ENCODE data around the gene GEMIN5. TPM values are rescaled to one million over a fixed set of nuclear protein-coding genes. Genes with fewer than 3 reads are reported as not detected.
"Not testable (repeated sequence)": the region's sequence is repeated elsewhere in the genome, so short reads cannot be mapped to it uniquely, and the experiment has no call there.

GEMIN5 gene
- polyA plus RNA-seq, 3 donors = 2.0 to 3.8 (median 2.2) TPM

DNA sequence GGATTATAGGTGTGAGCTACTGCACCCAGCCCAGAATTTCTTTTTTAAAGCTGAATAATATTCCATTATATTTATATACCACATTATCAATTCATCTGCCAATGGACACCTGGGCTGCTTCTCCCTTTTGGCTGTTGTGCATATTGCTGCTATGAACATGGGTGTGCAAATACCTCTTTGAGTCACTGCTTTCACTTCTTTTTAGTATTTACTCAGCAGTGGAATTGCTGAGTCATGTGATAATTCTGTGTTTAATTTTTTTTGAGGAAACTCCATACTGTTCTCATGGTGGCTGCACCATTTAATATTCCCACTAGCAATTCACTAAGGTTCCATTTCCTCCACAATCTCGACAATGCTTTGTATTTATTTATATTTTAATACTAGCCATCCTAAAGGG, 39.4 kb upstream of the GEMIN5 start:
- no peak overlapping the region for H3K4me3 ChIP-seq (replicated peaks in 1 of 3; ENCODE audit: low read depth in 2 of 3, low read length in 3 of 3)
- H4K20me1 ChIP-seq (ENCODE audit: insufficient read depth, low read length) = no peaks in the 10 kb centered on the region
- peaks cover 7% of the 10 kb centered on the region for H3K4me1 Mint-ChIP-seq
- intact Hi-C loops (cut with micrococcal nuclease) = no loop called here
- H3K9me3 ChIP-seq (replicated peaks in 1 of 2; ENCODE audit: control insufficient read depth in 1 of 2, insufficient read depth in 1 of 2, low read length in 2 of 2) = peaks cover 0 to 5% of the 10 kb centered on the region in 2 donors
- H3K79me2 ChIP-seq (ENCODE audit: insufficient read depth, low read length) = no peaks in the 10 kb centered on the region
- H3K36me3 Mint-ChIP-seq = peaks cover 3 to 5% of the 10 kb centered on the region in 2 donors
- no peak overlapping the region for H3K4me2 ChIP-seq (replicated peaks; ENCODE audit: extremely low read depth, low read length, poor library complexity, severe bottlenecking)
- peaks cover 0 to 3% of the 10 kb centered on the region in 2 donors for H3K4me1 ChIP-seq (ENCODE audit: control insufficient read depth in 1 of 2, insufficient read depth in 2 of 2, low read length in 2 of 2)
- H3K27ac ChIP-seq (ENCODE audit: low read depth in 1 of 2, low read length in 2 of 2) = no peak overlapping the region
- H3K9ac ChIP-seq (ENCODE audit: insufficient read depth, low read length, poor library complexity, severe bottlenecking) = no peak overlapping the region
- no peaks in the 10 kb centered on the region for H3K36me3 ChIP-seq (replicated peaks in 1 of 2; ENCODE audit: control insufficient read depth in 1 of 2, insufficient read depth in 2 of 2, low read length in 2 of 2)
- H3K9me3 Mint-ChIP-seq = peaks cover 4 to 9% (median 5%) of the 10 kb centered on the region in 7 donors
- no peak overlapping the region for H2AFZ ChIP-seq (ENCODE audit: insufficient read depth, low read depth, low read length, poor library complexity, severe bottlenecking)
- no peaks in the 10 kb centered on the region for H3K27me3 Mint-ChIP-seq (ENCODE audit: low read depth in 3 of 3)
- TF ChIP-seq, protein P1, sequence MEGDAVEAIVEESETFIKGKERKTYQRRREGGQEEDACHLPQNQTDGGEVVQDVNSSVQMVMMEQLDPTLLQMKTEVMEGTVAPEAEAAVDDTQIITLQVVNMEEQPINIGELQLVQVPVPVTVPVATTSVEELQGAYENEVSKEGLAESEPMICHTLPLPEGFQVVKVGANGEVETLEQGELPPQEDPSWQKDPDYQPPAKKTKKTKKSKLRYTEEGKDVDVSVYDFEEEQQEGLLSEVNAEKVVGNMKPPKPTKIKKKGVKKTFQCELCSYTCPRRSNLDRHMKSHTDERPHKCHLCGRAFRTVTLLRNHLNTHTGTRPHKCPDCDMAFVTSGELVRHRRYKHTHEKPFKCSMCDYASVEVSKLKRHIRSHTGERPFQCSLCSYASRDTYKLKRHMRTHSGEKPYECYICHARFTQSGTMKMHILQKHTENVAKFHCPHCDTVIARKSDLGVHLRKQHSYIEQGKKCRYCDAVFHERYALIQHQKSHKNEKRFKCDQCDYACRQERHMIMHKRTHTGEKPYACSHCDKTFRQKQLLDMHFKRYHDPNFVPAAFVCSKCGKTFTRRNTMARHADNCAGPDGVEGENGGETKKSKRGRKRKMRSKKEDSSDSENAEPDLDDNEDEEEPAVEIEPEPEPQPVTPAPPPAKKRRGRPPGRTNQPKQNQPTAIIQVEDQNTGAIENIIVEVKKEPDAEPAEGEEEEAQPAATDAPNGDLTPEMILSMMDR (IDR thresholded peaks at IDR 0.05) = no peak
- H3K27me3 ChIP-seq (ENCODE audit: control insufficient read depth in 2 of 2, insufficient read depth in 2 of 2, low read length in 2 of 2) = no peaks in the 10 kb centered on the region
- no peak overlapping the region for H3K27ac Mint-ChIP-seq
- H3K4me3 Mint-ChIP-seq = no peak overlapping the region
- WGBS (ENCODE audit: insufficient coverage) = no CpG with 5 or more reads among the region's 1 CpG
- peak in 2 of 3 donors; percentile 10 to 36 for DNase-seq

DNA sequence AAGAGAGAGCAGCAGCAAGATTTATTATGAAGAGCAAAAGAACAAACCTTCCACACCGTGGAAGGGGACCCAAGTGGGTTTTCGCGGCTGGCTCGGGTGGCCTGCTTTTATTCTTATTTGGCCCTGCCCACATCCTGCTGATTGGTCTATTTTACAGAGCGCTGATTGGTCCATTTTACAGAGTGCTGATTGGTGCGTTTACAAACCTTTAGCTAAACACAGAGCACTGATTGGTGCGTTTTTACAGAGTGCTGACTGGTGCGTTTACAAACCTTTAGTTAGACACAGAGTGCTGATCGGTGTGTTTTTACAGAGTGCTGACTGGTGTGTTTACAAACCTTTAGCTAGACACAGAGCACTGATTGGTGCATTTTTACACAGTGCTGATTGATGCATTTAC, 38.1 kb upstream of the GEMIN5 start:
- H3K36me3 Mint-ChIP-seq; H3K9me3 Mint-ChIP-seq; H3K27ac ChIP-seq (ENCODE audit: low read depth in 1 of 2, low read length in 2 of 2); H2AFZ ChIP-seq (ENCODE audit: insufficient read depth, low read depth, low read length, poor library complexity, severe bottlenecking); H3K36me3 ChIP-seq (replicated peaks in 1 of 2; ENCODE audit: control insufficient read depth in 1 of 2, insufficient read depth in 2 of 2, low read length in 2 of 2); H3K79me2 ChIP-seq (ENCODE audit: insufficient read depth, low read length); H3K4me3 ChIP-seq (replicated peaks in 1 of 3; ENCODE audit: low read depth in 2 of 3, low read length in 3 of 3); H3K27ac Mint-ChIP-seq; DNase-seq; H3K4me1 Mint-ChIP-seq; H3K9me3 ChIP-seq (replicated peaks in 1 of 2; ENCODE audit: control insufficient read depth in 1 of 2, insufficient read depth in 1 of 2, low read length in 2 of 2); H3K4me2 ChIP-seq (replicated peaks; ENCODE audit: extremely low read depth, low read length, poor library complexity, severe bottlenecking); H3K4me1 ChIP-seq (ENCODE audit: control insufficient read depth in 1 of 2, insufficient read depth in 2 of 2, low read length in 2 of 2); H3K27me3 ChIP-seq (ENCODE audit: control insufficient read depth in 2 of 2, insufficient read depth in 2 of 2, low read length in 2 of 2); intact Hi-C loops (cut with micrococcal nuclease); H3K9ac ChIP-seq (ENCODE audit: insufficient read depth, low read length, poor library complexity, severe bottlenecking); H4K20me1 ChIP-seq (ENCODE audit: insufficient read depth, low read length); H3K27me3 Mint-ChIP-seq (ENCODE audit: low read depth in 3 of 3); H3K4me3 Mint-ChIP-seq: not testable (repeated sequence)
- 100% methylated on average over 5 of the region's 9 CpGs for WGBS (ENCODE audit: insufficient coverage)

All from CD14-positive monocyte (primary cell).